Astrocyte (in vitro differentiated cells and primary cell): ENCODE measurements around the gene AKAP9. TPM values are rescaled to one million over a fixed set of nuclear protein-coding genes. Genes with fewer than 3 reads are reported as not detected.
"Not testable (repeated sequence)": the region's sequence is repeated elsewhere in the genome, so short reads cannot be mapped to it uniquely, and the experiment has no call there.

ENCODE experiments used
- DNase-seq: peaks from one replicate; pipeline ENCODE4 v3.0.0-alpha.2; 2010; ENCODE audit warnings: low read depth
- FAIRE-seq: peaks from 2 replicates; lab custom pipeline; 2011; peaks lifted over from hg19 to GRCh38; lab: Jason Lieb, UNC
- H2AFZ ChIP-seq: 2 replicates; pipeline ENCODE4 v1.6.0; 2012; ENCODE audit warnings: low read depth, low read length, inconsistent platforms
- H3K27ac ChIP-seq: 2 replicates; pipeline ENCODE4 v1.5.1; 2011; ENCODE audit warnings: low read depth, low read length, inconsistent platforms
- H3K27me3 ChIP-seq: 2 replicates; pipeline ENCODE4 v1.6.0; 2011; ENCODE audit warnings: low read length, inconsistent platforms; ENCODE audit not compliant: insufficient read depth
- H3K36me3 ChIP-seq: 2 replicates; pipeline ENCODE4 v1.5.1; 2011; ENCODE audit warnings: low read length, inconsistent platforms; ENCODE audit not compliant: insufficient read depth
- H3K4me1 ChIP-seq: 2 replicates; pipeline ENCODE4 v1.5.1; 2011; ENCODE audit warnings: low read length, inconsistent platforms; ENCODE audit not compliant: insufficient read depth
- H3K4me2 ChIP-seq: 2 replicates; pipeline ENCODE4 v1.6.0; 2012; ENCODE audit warnings: low read length, inconsistent platforms
- H3K4me3 ChIP-seq: 2 replicates; pipeline ENCODE4 v1.5.1; 2011; ENCODE audit warnings: low read depth, mild to moderate bottlenecking, low read length, inconsistent platforms; ENCODE audit not compliant: insufficient read depth
- H3K79me2 ChIP-seq: 2 replicates; pipeline ENCODE4 v1.6.0; 2012; ENCODE audit warnings: mild to moderate bottlenecking, low read length, inconsistent platforms; ENCODE audit not compliant: insufficient read depth
- H3K9ac ChIP-seq: 2 replicates; pipeline ENCODE4 v1.6.0; 2012; ENCODE audit warnings: mild to moderate bottlenecking, low read length, inconsistent platforms
- H3K9me3 ChIP-seq: 2 replicates; pipeline ENCODE4 v1.5.1; 2012; ENCODE audit warnings: low read depth, mild to moderate bottlenecking, low read length, inconsistent platforms; ENCODE audit not compliant: insufficient read depth
- H4K20me1 ChIP-seq: 2 replicates; pipeline ENCODE4 v1.6.0; 2012; ENCODE audit warnings: low read length, inconsistent platforms; ENCODE audit not compliant: insufficient read depth
- H3K27ac Mint-ChIP-seq: one replicate; pipeline ENCODE4 v1.8.0; 2021; ENCODE audit warnings: mild to moderate bottlenecking, mixed read lengths; ENCODE audit not compliant: unreplicated experiment
- H3K27me3 Mint-ChIP-seq: one replicate; pipeline ENCODE4 v1.8.0; 2021; ENCODE audit warnings: low read depth, mixed read lengths; ENCODE audit not compliant: unreplicated experiment
- H3K36me3 Mint-ChIP-seq: one replicate; pipeline ENCODE4 v1.8.0; 2021; ENCODE audit warnings: low read depth, mixed read lengths; ENCODE audit not compliant: unreplicated experiment
- H3K4me1 Mint-ChIP-seq: one replicate; pipeline ENCODE4 v1.8.0; 2021; ENCODE audit warnings: low read depth, mixed read lengths; ENCODE audit not compliant: unreplicated experiment
- H3K4me3 Mint-ChIP-seq: one replicate; pipeline ENCODE4 v1.8.0; 2021; ENCODE audit warnings: mild to moderate bottlenecking, moderate library complexity, mixed read lengths; ENCODE audit not compliant: unreplicated experiment
- H3K9me3 Mint-ChIP-seq: one replicate; pipeline ENCODE4 v1.8.0; 2021; ENCODE audit warnings: mild to moderate bottlenecking, mixed read lengths; ENCODE audit not compliant: unreplicated experiment
- EZH2 ChIP-seq: IDR thresholded peaks from 2 replicates; pipeline ENCODE4 v1.6.1; 2012; ENCODE audit warnings: mild to moderate bottlenecking, low read length, inconsistent platforms; ENCODE audit not compliant: insufficient read depth
- total RNA-seq: library from RNA; stranded (reverse); gene quantifications from 2 replicates; pipeline ENCODE4 v1.2.1, GENCODE V29; 2021
- TF ChIP-seq, protein P1 (sequence below): IDR thresholded peaks from 2 replicates; pipeline ENCODE4 v1.5.1; 2011; ENCODE audit warnings: low read depth, mild to moderate bottlenecking, inconsistent platforms, low read length, moderate library complexity; ENCODE audit not compliant: insufficient read depth

Gene AKAP9
- total RNA-seq, 1 donor from 2014 or later = 55.6 TPM

DNA sequence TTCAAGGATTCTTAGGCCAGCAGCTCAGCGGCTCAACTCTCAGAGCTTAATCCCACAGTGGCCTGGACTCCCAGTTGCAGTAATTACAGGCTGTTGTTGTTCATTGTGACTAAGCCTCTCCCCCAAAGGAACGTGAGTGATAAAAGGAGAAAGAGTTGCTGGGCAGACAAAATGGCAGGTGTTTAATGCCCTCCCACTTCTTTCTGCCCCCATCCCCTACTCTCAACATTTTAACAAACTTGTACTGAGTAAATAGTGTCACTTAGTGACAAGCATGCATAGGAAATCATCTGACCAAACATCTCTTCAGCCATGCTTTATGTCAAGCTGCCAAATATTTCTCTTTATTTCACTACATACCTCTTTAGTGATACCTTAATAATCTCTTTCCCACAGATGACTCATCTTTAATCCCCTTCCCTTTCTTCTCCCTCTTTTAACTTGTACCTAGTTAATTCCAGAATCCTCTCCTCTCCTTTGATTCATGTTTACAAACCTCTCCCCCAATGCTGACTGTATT is 47.8 kb upstream of the AKAP9 start:
- Histone ChIP-seq H3K27me3 (no peaks in the 10 kb centered on the region), H3K9me3 (no peaks in the 10 kb centered on the region), H2AFZ (no peak overlapping the region), H3K4me2 (peak overlapping the region; percentile 26), H4K20me1 (no peaks in the 10 kb centered on the region), H3K36me3 (no peaks in the 10 kb centered on the region), H3K4me1 (peaks cover 12% of the 10 kb centered on the region), H3K27ac (peak overlapping the region; percentile 38), H3K4me3 (no peak overlapping the region), H3K79me2 (no peaks in the 10 kb centered on the region), H3K9ac (no peak overlapping the region)
- DNase-seq (peak; percentile 76), FAIRE-seq (peak; percentile 69)
- Mint-ChIP-seq H3K27me3 (no peaks in the 10 kb centered on the region), H3K36me3 (no peaks in the 10 kb centered on the region), H3K4me3 (no peak overlapping the region), H3K27ac (peak overlapping the region; percentile 10), H3K4me1 (peaks cover 14% of the 10 kb centered on the region), H3K9me3 (peaks cover 4% of the 10 kb centered on the region)
- no peak for TF ChIP-seq EZH2
- TF ChIP-seq, protein P1, sequence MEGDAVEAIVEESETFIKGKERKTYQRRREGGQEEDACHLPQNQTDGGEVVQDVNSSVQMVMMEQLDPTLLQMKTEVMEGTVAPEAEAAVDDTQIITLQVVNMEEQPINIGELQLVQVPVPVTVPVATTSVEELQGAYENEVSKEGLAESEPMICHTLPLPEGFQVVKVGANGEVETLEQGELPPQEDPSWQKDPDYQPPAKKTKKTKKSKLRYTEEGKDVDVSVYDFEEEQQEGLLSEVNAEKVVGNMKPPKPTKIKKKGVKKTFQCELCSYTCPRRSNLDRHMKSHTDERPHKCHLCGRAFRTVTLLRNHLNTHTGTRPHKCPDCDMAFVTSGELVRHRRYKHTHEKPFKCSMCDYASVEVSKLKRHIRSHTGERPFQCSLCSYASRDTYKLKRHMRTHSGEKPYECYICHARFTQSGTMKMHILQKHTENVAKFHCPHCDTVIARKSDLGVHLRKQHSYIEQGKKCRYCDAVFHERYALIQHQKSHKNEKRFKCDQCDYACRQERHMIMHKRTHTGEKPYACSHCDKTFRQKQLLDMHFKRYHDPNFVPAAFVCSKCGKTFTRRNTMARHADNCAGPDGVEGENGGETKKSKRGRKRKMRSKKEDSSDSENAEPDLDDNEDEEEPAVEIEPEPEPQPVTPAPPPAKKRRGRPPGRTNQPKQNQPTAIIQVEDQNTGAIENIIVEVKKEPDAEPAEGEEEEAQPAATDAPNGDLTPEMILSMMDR = no peak

DNA sequence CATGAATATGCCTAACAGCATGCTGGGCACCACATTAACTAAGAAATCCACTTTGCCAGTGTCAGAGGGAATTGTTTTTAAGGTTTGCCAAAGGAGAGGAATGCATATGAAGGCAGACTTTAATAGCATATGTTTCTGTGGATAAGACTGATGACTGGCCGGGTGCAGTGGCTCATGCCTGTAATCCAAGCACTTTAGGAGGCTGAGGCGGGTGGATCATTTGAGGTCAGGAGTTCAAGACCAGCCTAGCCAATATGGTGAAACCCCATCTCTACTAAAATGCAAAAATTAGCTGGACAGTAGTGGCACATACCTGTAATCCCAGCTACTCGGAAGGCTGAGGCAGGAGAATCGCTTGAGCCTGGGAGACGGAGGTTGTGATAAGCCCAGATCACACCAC is 47.0 kb upstream of the AKAP9 start:
- H3K79me2 ChIP-seq, H3K27me3 Mint-ChIP-seq, H3K27ac Mint-ChIP-seq, H3K36me3 Mint-ChIP-seq, H3K9me3 ChIP-seq, H3K9ac ChIP-seq, FAIRE-seq, H3K36me3 ChIP-seq, DNase-seq, H3K9me3 Mint-ChIP-seq, H2AFZ ChIP-seq, H3K4me2 ChIP-seq, H4K20me1 ChIP-seq, H3K4me3 Mint-ChIP-seq, H3K4me3 ChIP-seq, H3K27me3 ChIP-seq: not testable (repeated sequence)
- peaks cover 14% of the 10 kb centered on the region for H3K4me1 Mint-ChIP-seq
- Histone ChIP-seq H3K27ac (peak overlapping the region; percentile 20), H3K4me1 (peaks cover 12% of the 10 kb centered on the region)

DNA sequence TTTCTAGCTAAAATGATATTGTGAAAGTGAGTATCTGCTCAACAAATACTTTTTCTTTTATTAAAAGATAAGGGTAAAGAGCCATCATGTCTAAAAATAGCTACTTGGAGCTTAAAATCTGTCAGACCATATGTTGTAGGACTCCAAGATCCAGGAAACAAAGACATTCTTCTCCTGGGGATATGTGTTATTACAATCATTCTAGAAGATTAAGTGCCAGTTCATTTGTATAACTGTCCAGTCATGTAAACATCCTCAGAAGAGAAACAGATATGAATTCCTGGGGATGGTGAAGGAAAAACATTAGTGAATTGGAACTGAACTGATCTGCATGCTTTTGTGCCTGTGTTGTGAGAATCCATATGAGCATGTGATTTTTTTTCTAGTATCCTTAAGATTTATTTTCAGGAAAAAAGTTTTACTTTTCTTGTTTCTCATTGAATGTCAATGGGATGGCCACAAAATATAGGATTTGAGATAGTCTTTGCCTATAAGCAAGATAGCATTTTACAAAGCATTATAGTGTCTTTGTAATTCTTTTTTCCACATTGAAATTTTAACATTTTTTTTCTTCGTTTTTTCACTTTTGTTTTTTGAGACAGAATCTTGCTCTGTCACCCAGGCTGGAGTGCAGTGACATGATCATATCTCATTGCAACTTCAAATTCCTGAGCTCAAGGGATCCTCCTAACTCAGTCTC is 45.7 kb upstream of the AKAP9 start:
- H3K9ac ChIP-seq = no peak overlapping the region
- peaks cover 14% of the 10 kb centered on the region for H3K4me1 Mint-ChIP-seq
- H3K79me2 ChIP-seq = no peaks in the 10 kb centered on the region
- H4K20me1 ChIP-seq = no peaks in the 10 kb centered on the region
- no peaks in the 10 kb centered on the region for H3K9me3 ChIP-seq
- TF ChIP-seq, protein P1 = no peak
- TF ChIP-seq EZH2 = no peak
- H3K27me3 Mint-ChIP-seq = no peaks in the 10 kb centered on the region
- no peaks in the 10 kb centered on the region for H3K36me3 ChIP-seq
- peaks cover 4% of the 10 kb centered on the region for H3K9me3 Mint-ChIP-seq
- H3K4me1 ChIP-seq = peaks cover 12% of the 10 kb centered on the region
- no peak overlapping the region for H3K4me3 Mint-ChIP-seq
- H3K4me2 ChIP-seq = no peak overlapping the region
- no peak overlapping the region for H2AFZ ChIP-seq
- H3K4me3 ChIP-seq = no peak overlapping the region
- H3K27ac ChIP-seq = no peak overlapping the region
- no peak for FAIRE-seq
- DNase-seq = peak; percentile 79
- H3K27ac Mint-ChIP-seq = no peak overlapping the region
- H3K36me3 Mint-ChIP-seq = no peaks in the 10 kb centered on the region
- no peaks in the 10 kb centered on the region for H3K27me3 ChIP-seq
